H1 (cell line): Measurements from ENCODE around the gene CIAO3. TPM values are rescaled to one million over a fixed set of nuclear protein-coding genes. Genes with fewer than 3 reads are reported as not detected.

Experiments used
- CTCF ChIA-PET: fragments of 300-600 bp; sonication (Branson Sonifier 250); formaldehyde crosslinking; loops from one replicate; lab custom pipeline; 2021; ENCODE audit not compliant: partially characterized antibody; lab: Charles Lee
- POLR2A ChIA-PET: fragments of 300-600 bp; sonication (Branson Sonifier 250); formaldehyde crosslinking; loops from one replicate; lab custom pipeline; 2021; ENCODE audit warnings: inconsistent platforms; ENCODE audit not compliant: partially characterized antibody; lab: Charles Lee
- DNase-seq, 2 experiments: peaks; one replicate each; pipeline versions ENCODE4 v3.0.0 to v3.0.0-alpha.2; 2010 to 2022; ENCODE audit warnings: low spot score in 2 of 2, low read depth in 1 of 2, mixed read lengths in 1 of 2
- FAIRE-seq: peaks from 2 replicates; lab custom pipeline; 2011; peaks lifted over from hg19 to GRCh38; lab: Jason Lieb, UNC
- H2AFZ ChIP-seq: 2 replicates; pipeline ENCODE4 v1.8.1; 2012; ENCODE audit warnings: low read length, inconsistent platforms
- H2AK5ac ChIP-seq: 2 replicates; pipeline ENCODE4 v1.6.1; 2013; ENCODE audit warnings: low read depth, low read length
- H2BK120ac ChIP-seq: replicated peaks from 2 replicates; pipeline ENCODE3; 2013; ENCODE audit warnings: low read depth, low read length, inconsistent platforms
- H2BK12ac ChIP-seq: 2 replicates; pipeline ENCODE4 v1.6.1; 2013; ENCODE audit warnings: low read depth, low read length
- H2BK15ac ChIP-seq: 2 replicates; pipeline ENCODE4 v1.6.1; 2013; ENCODE audit warnings: low read length
- H2BK20ac ChIP-seq: 2 replicates; pipeline ENCODE4 v1.6.1; 2013; ENCODE audit warnings: low read length
- H2BK5ac ChIP-seq: 2 replicates; pipeline ENCODE4 v1.6.1; 2013; ENCODE audit warnings: low read depth, low read length
- H3K14ac ChIP-seq: 2 replicates; pipeline ENCODE4 v1.6.1; 2013; ENCODE audit warnings: inconsistent platforms; ENCODE audit not compliant: insufficient read length
- H3K18ac ChIP-seq: 2 replicates; pipeline ENCODE4 v1.6.1; 2013; ENCODE audit warnings: low read length; ENCODE audit errors: extremely low read depth
- H3K23ac ChIP-seq: 2 replicates; pipeline ENCODE4 v1.6.1; 2013; ENCODE audit warnings: inconsistent platforms; ENCODE audit not compliant: insufficient read length
- H3K23me2 ChIP-seq: 2 replicates; pipeline ENCODE4 v1.6.1; 2013; ENCODE audit warnings: low read depth, low read length
- H3K27ac ChIP-seq: 2 replicates; pipeline ENCODE4 v1.6.1; 2011; ENCODE audit warnings: low read depth, low read length, inconsistent platforms
- H3K27me3 ChIP-seq, 4 experiments: replicated peaks in 1 of 4; 1 replicate in 1 of 4; 2 replicates in 3 of 4; pipeline versions ENCODE4 v1.6.1 to v1.8.1; 2011 to 2013; ENCODE audit warnings: low read length in 3 of 4, mild to moderate bottlenecking in 3 of 4, inconsistent platforms in 2 of 4, mixed read lengths in 2 of 4, moderate library complexity in 1 of 4; ENCODE audit not compliant: control insufficient read depth in 3 of 4, insufficient read depth in 3 of 4; ENCODE audit errors: extremely low read depth in 1 of 4
- H3K36me3 ChIP-seq, 4 experiments: 2 replicates each; pipeline versions ENCODE4 v1.6.1 to v1.8.1; 2011 to 2013; ENCODE audit warnings: mild to moderate bottlenecking in 4 of 4, low read length in 3 of 4, moderate library complexity in 2 of 4, control low read depth in 1 of 4, inconsistent platforms in 1 of 4; ENCODE audit not compliant: insufficient read depth in 4 of 4, control insufficient read depth in 2 of 4
- H3K4ac ChIP-seq: replicated peaks from 2 replicates; pipeline ENCODE3; 2013; ENCODE audit warnings: low read length, low read depth, mixed read lengths, inconsistent platforms; ENCODE audit not compliant: insufficient read length
- H3K4me1 ChIP-seq, 4 experiments: replicated peaks in 1 of 4; 1 replicate in 1 of 4; 2 replicates in 3 of 4; pipeline versions ENCODE4 v1.6.1 to v1.8.1; 2011 to 2013; ENCODE audit warnings: low read length in 3 of 4, inconsistent platforms in 2 of 4, mixed read lengths in 1 of 4; ENCODE audit not compliant: insufficient read depth in 4 of 4, control insufficient read depth in 3 of 4
- H3K4me2 ChIP-seq, 2 experiments: 2 replicates each; pipeline versions ENCODE4 v1.6.1 to v1.8.1; 2011 to 2013; ENCODE audit warnings: low read depth in 2 of 2, low read length in 2 of 2, control low read depth in 1 of 2, inconsistent platforms in 1 of 2, mild to moderate bottlenecking in 1 of 2; ENCODE audit not compliant: insufficient read depth in 1 of 2
- H3K4me3 ChIP-seq, 4 experiments: fragments of 200-600, 300-600 bp in 1 of 4; sonication (generic), shearing (Covaris generic), sonication (Bioruptor Twin) in 1 of 4; 2 replicates each; pipeline versions ENCODE4 v1.5.1 to v1.8.1; 2011 to 2016; ENCODE audit warnings: low read length in 4 of 4, low read depth in 3 of 4, control low read depth in 2 of 4, inconsistent platforms in 2 of 4, mild to moderate bottlenecking in 2 of 4, mixed read lengths in 1 of 4, moderate library complexity in 1 of 4; ENCODE audit not compliant: insufficient read depth in 2 of 4; ENCODE audit errors: extremely low read depth in 1 of 4
- H3K56ac ChIP-seq: replicated peaks from 2 replicates; pipeline ENCODE3; 2013; ENCODE audit warnings: low read depth, mild to moderate bottlenecking, mixed read lengths, low read length, inconsistent platforms; ENCODE audit not compliant: insufficient read length
- H3K79me1 ChIP-seq: 2 replicates; pipeline ENCODE4 v1.6.1; 2013; ENCODE audit warnings: low read depth, low read length, control low read depth
- H3K79me2 ChIP-seq, 2 experiments: 2 replicates each; pipeline versions ENCODE4 v1.6.1 to v1.8.1; 2012 to 2013; ENCODE audit warnings: low read length in 2 of 2, mild to moderate bottlenecking in 2 of 2, inconsistent platforms in 1 of 2; ENCODE audit not compliant: insufficient read depth in 2 of 2, control insufficient read depth in 1 of 2
- H3K9ac ChIP-seq, 4 experiments: replicated peaks in 1 of 4; 1 replicate in 1 of 4; 2 replicates in 3 of 4; pipeline versions ENCODE4 v1.6.1 to v1.8.1; 2011 to 2013; ENCODE audit warnings: low read depth in 3 of 4, low read length in 3 of 4, control low read depth in 2 of 4, mild to moderate bottlenecking in 2 of 4, moderate library complexity in 2 of 4, inconsistent platforms in 1 of 4; ENCODE audit errors: extremely low read depth in 1 of 4
- H3K9me3 ChIP-seq, 2 experiments: 2 replicates each; pipeline versions ENCODE4 v1.6.1 to v1.8.1; 2012 to 2013; ENCODE audit warnings: mild to moderate bottlenecking in 2 of 2, moderate library complexity in 2 of 2, control low read depth in 1 of 2, inconsistent platforms in 1 of 2, low read depth in 1 of 2, low read length in 1 of 2, mixed read lengths in 1 of 2; ENCODE audit not compliant: insufficient read depth in 2 of 2
- H4K20me1 ChIP-seq, 2 experiments: replicated peaks in 1 of 2; 2 replicates each; pipeline versions ENCODE3 to v1.8.1; 2011 to 2013; ENCODE audit warnings: inconsistent platforms in 2 of 2, low read length in 2 of 2, mild to moderate bottlenecking in 1 of 2; ENCODE audit not compliant: insufficient read depth in 2 of 2, control insufficient read depth in 1 of 2
- H4K5ac ChIP-seq: 2 replicates; pipeline ENCODE4 v1.6.1; 2013; ENCODE audit warnings: low read length, low read depth, mixed read lengths, inconsistent platforms; ENCODE audit not compliant: insufficient read length
- H4K8ac ChIP-seq: 2 replicates; pipeline ENCODE4 v1.8.0; 2013; ENCODE audit warnings: mild to moderate bottlenecking, moderate library complexity, low read length, inconsistent platforms; ENCODE audit not compliant: insufficient read depth; ENCODE audit errors: extremely low read depth
- H4K91ac ChIP-seq: replicated peaks from 2 replicates; pipeline ENCODE3; 2013; ENCODE audit warnings: low read length, mixed read lengths, inconsistent platforms; ENCODE audit not compliant: insufficient read length
- BRCA1 ChIP-seq: IDR thresholded peaks from 2 replicates; pipeline ENCODE4 v1.6.1; 2012; ENCODE audit warnings: low read depth, low read length, improper control_type of control experiment
- FOSL1 ChIP-seq: IDR thresholded peaks from 2 replicates; pipeline ENCODE4 v1.6.1; 2011; ENCODE audit warnings: mild to moderate bottlenecking, low read depth, low read length, moderate library complexity; ENCODE audit not compliant: insufficient read depth
- KDM5A ChIP-seq: fragments of 200-600 bp; IDR thresholded peaks from 2 replicates; pipeline ENCODE4 v1.7.1; 2012; ENCODE audit warnings: mild to moderate bottlenecking, low read length, inconsistent platforms, mixed read lengths
- RFX5 ChIP-seq: IDR thresholded peaks from 2 replicates; pipeline ENCODE4 v1.6.1; 2011; ENCODE audit warnings: low read depth, low read length, improper control_type of control experiment, borderline replicate concordance
- SIX5 ChIP-seq: IDR thresholded peaks from 2 replicates; pipeline ENCODE4 v1.6.1; 2011; ENCODE audit warnings: mild to moderate bottlenecking, low read depth, low read length
- SUZ12 ChIP-seq: fragments of 200-600 bp; sonication (generic); IDR thresholded peaks from 2 replicates; pipeline ENCODE4 v1.6.1; 2012; ENCODE audit warnings: mild to moderate bottlenecking, inconsistent platforms, low read length, moderate library complexity, mixed read lengths
- TAF7 ChIP-seq: optimal IDR thresholded peaks from 2 replicates; pipeline ENCODE3; 2011; ENCODE audit warnings: low read depth, mild to moderate bottlenecking, inconsistent platforms, low read length, moderate library complexity, borderline replicate concordance
- USF2 ChIP-seq: IDR thresholded peaks from 2 replicates; pipeline ENCODE4 v1.6.1; 2011; ENCODE audit warnings: low read length, improper control_type of control experiment
- YY1 ChIP-seq: IDR thresholded peaks from 2 replicates; pipeline ENCODE4 v1.6.1; 2011; ENCODE audit warnings: low read depth, mild to moderate bottlenecking, low read length
- WGBS, 2 experiments: shearing (Covaris generic) in 1 of 2; methylation state at CpG; one replicate each; pipeline versions ENCODE4 v1.1.6 to v1.1.7; 2013 to 2015; ENCODE audit warnings: low lambda C conversion rate in 2 of 2, mixed read lengths in 2 of 2, inconsistent platforms in 1 of 2, low coverage in 1 of 2, missing lambda C conversion rate in 1 of 2; ENCODE audit not compliant: insufficient replicate concordance in 2 of 2, insufficient coverage in 1 of 2, insufficient read length in 1 of 2; ENCODE audit errors: extremely low coverage in 1 of 2, missing lambda C conversion rate in 1 of 2; 5-methylcytosine and 5-hydroxymethylcytosine counted together
- polyA plus RNA-seq, 7 experiments: library from polyadenylated mRNA; depleted of rRNA in 3 of 7; stranded (reverse) in 5 of 7; unstranded in 2 of 7; fragments of >200 nt in 5 of 7; fragments of 200-250 nt in 2 of 7; gene quantifications; 1 replicate in 5 of 7; 2 replicates in 1 of 7; 4 replicates in 1 of 7; pipeline versions ENCODE4 v1.2.1 to v1.2.3, GENCODE V29; 2011 to 2013; ENCODE audit warnings: missing spikeins in 2 of 7, mixed read lengths in 2 of 7
- total RNA-seq: library from RNA; stranded (reverse); fragmentation: NEBNext Ultra II Directional; extraction: Animal tissue kit (Norgen Biotek cat#: 25700); gene quantifications from 2 replicates; pipeline ENCODE4 v1.2.1, GENCODE V29; 2021

CIAO3 gene
- total and polyA plus RNA-seq, 2 of the 8 experiments (the other 6 are each of a cell fraction or from before 2014, with no cell fraction given) = 20.0 to 20.4 TPM

GRCh38 chr16:782258-782657, 41.5 kb upstream of the CIAO3 start:
- H3K23ac ChIP-seq = no peak overlapping the region
- H3K23me2 ChIP-seq = no peaks in the 10 kb centered on the region; the same call in 1 of the 2 replicates
- H3K27ac ChIP-seq = no peak overlapping the region
- H2BK5ac ChIP-seq = no peak overlapping the region
- no peak overlapping the region for H4K91ac ChIP-seq
- no peak overlapping the region for H3K4me3 ChIP-seq
- no peak overlapping the region for H2BK120ac ChIP-seq
- H3K9me3 ChIP-seq = no peaks in the 10 kb centered on the region
- no peak overlapping the region for H4K8ac ChIP-seq
- no peak for FAIRE-seq
- H3K18ac ChIP-seq = no peak overlapping the region
- peaks cover 4 to 16% of the 10 kb centered on the region in 2 experiments for H4K20me1 ChIP-seq
- peaks cover 0 to 3% of the 10 kb centered on the region in 2 experiments; a peak in 1 of 4 replicates for H3K79me2 ChIP-seq
- no peak overlapping the region for H3K56ac ChIP-seq
- no peak overlapping the region for H2BK15ac ChIP-seq
- CTCF ChIA-PET = interaction anchor here (0.8 to 13.7 kb wide), 4 partner anchors 10 to 60 kb away, joined by 3 to 424 read pairs (median 116); partner anchors contain the start of genes ANTKMT, CCDC78, CIAO3 and HAGHL
- POLR2A ChIA-PET = interaction anchor here (1.0 to 2.8 kb wide), 4 partner anchors 12 to 67 kb away, joined by 3 to 10 read pairs (median 4); partner anchors contain the start of genes CIAO3 and METRN
- no peak overlapping the region for H3K9ac ChIP-seq
- WGBS, 2 experiments = 87% methylated on average over 6 of the region's 6 CpGs; no CpG with 5 or more reads in 1 of the 2 experiments
- H3K36me3 ChIP-seq = peaks cover 0 to 6% (median 3%) of the 10 kb centered on the region in 4 experiments; a peak in 2 of 8 replicates
- H2AFZ ChIP-seq = no peak overlapping the region
- no peak overlapping the region for H3K4me2 ChIP-seq
- H3K4me1 ChIP-seq = peaks cover 0 to 7% (median under 1%) of the 10 kb centered on the region in 4 experiments; a peak in 3 of 7 replicates
- peaks cover 0 to 3% (median under 1%) of the 10 kb centered on the region in 4 experiments; a peak in 3 of 7 replicates for H3K27me3 ChIP-seq
- H3K4ac ChIP-seq = no peak overlapping the region
- no peak overlapping the region for H3K14ac ChIP-seq
- H4K5ac ChIP-seq = no peak overlapping the region
- DNase-seq = peak in 1 of 2 experiments; percentile 45
- H2AK5ac ChIP-seq = no peak overlapping the region
- no peak overlapping the region for H2BK12ac ChIP-seq
- H2BK20ac ChIP-seq = no peak overlapping the region
- H3K79me1 ChIP-seq = no peaks in the 10 kb centered on the region
- TF ChIP-seq BRCA1 = no peak
- no peak for TF ChIP-seq FOSL1
- no peak for TF ChIP-seq USF2
- no peak for TF ChIP-seq RFX5
- TF ChIP-seq SIX5 = no peak
- no peak for TF ChIP-seq SUZ12
- no peak for TF ChIP-seq YY1
- TF ChIP-seq KDM5A = no peak
- TF ChIP-seq TAF7 = no peak
